ENCODE measurements around the gene RRP36.
A peak's percentile ranks its signal among the peaks of the same experiment; 100 is the strongest.
"Not testable (repeated sequence)": the region's sequence is repeated elsewhere in the genome, so short reads cannot be mapped to it uniquely, and the experiment has no call there.

RRP36 gene

GRCh38 chr6:43040542-43041257 is 19.3 kb downstream of the RRP36 start:
- DNase-seq: no peak

- DNase-seq: not testable (repeated sequence)
These were observed 20.1 kb downstream of the RRP36 start for GRCh38 chr6:43041475-43041874.

GRCh38 chr6:43043310-43043709 is 21.9 kb downstream of the RRP36 start:
- DNase-seq: no peak

GRCh38 chr6:43045371-43045930 is 24.0 kb downstream of the RRP36 start:
- no peak for DNase-seq

- no peak for DNase-seq
These were observed 26.6 kb downstream of the RRP36 start for GRCh38 chr6:43047998-43048397.

GRCh38 chr6:43050981-43051380 is 29.6 kb downstream of the RRP36 start:
- DNase-seq: no peak

- no peak for DNase-seq
These were observed 30.9 kb downstream of the RRP36 start for GRCh38 chr6:43052225-43052841.

- DNase-seq: no peak
These were observed 31.6 kb downstream of the RRP36 start for GRCh38 chr6:43052842-43053544.

GRCh38 chr6:43053545-43054205 is 32.3 kb downstream of the RRP36 start, which contains the start of gene CUL7:
Gene CUL7, minus strand, starts transcription at chr6:43053851. Its CDS starts 1,063 bp downstream, at chr6:43052788.
- DNase-seq: peak; percentile 83

GRCh38 chr6:43054206-43054943 is 33.0 kb downstream of the RRP36 start:
- no peak for DNase-seq

- DNase-seq: no peak
These were observed 34.5 kb downstream of the RRP36 start for GRCh38 chr6:43055966-43056365.

- no peak for DNase-seq
These were observed 37.1 kb downstream of the RRP36 start for GRCh38 chr6:43058531-43058930.

GRCh38 chr6:43059168-43060033 is 38.0 kb downstream of the RRP36 start, which contains the start of the genes KLC4 and MRPL2:
Gene KLC4, plus strand, starts transcription at chr6:43059631. Its CDS starts 1,705 bp downstream, at chr6:43061336.
Gene MRPL2, minus strand, starts transcription at chr6:43059434. Its CDS starts 53 bp downstream, at chr6:43059381.
- DNase-seq: peak; percentile 97

- no peak for DNase-seq
These were observed 38.8 kb downstream of the RRP36 start for GRCh38 chr6:43060034-43060754.

- DNase-seq: no peak
These were observed 39.6 kb downstream of the RRP36 start for GRCh38 chr6:43060755-43061633.

GRCh38 chr6:43061861-43062260 is 40.4 kb downstream of the RRP36 start:
- no peak for DNase-seq

GRCh38 chr6:43062818-43063217 is 41.4 kb downstream of the RRP36 start:
- no peak for DNase-seq

GRCh38 chr6:43070028-43070632 is 48.7 kb downstream of the RRP36 start:
- DNase-seq: no peak
